IPS-NIHi7 (cell line): Measurements from ENCODE around the gene TTC22.

Experiments
- DNase-seq: peaks from one replicate; pipeline ENCODE4 v3.0.0; 2012; ENCODE audit warnings: mixed read lengths; ENCODE audit errors: extremely low spot score

The TTC22 gene

DNA sequence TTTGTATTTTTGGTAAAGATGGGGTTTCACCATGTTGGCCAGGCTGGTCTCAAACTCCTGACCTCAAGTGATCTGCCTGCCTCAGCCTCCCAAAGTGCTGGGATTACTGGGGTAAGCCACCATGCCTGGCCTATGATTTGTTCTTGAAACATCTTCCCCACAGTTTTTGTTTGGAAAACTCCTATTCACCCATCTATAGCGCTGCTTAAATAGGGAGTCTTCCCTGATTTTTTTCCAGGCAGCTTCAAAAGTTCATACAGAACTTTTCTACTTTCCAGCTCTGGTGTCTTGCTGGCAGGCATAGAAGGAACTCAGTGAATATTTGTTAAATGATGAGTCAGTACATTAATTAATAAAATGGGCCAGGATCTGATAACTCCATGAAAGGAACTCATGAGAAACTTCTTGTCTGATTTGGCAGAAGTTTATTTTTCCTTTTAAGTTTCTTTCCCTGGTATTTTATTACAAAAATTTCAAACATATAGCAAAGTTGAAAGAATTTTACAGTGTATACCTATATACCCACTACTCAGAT lies 33.0 kb upstream of the TTC22 start:
- no peak for DNase-seq

DNA sequence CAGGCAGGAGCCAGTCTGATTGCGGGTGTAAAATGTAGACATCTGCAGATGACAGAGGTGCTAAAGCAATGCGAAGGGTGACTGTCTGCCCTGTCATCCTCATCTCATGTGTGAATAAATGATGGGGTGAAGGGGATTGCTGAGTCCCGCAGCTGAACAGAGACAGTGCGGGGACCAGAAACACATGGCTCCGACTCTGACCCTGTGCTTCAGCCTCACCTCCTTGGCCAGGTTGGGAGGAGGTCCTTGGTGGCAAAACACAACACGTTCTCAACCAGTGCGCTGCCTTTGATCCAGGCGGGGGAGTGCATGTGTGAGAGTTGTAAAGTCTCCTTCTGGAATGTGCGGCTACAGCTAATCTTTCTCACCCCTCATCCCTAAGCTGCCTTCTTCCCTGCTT lies 32.0 kb upstream of the TTC22 start:
- no peak for DNase-seq

GRCh38 chr1:54826226-54826816 lies 25.2 kb upstream of the TTC22 start:
- DNase-seq = no peak

DNA sequence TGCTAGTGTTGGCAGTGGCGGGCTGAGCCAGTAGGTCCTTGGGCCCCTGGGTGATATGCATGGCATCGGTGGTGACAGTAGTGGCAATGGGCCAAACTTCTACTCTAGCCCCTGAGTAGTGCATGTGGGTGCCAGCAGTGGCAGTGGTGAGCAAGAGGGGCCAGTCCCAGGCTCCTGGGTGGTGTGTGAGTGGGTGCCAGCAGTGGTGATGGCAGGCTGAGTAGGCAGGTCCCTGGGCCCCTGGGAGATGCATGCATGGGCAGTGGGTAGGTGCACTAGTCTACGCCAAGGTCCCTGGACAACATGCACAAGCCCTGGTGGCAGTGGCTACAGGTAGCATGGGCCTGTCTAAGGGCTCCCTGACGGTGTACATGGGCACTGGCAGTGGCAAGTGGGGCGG lies 24.6 kb upstream of the TTC22 start:
- no peak for DNase-seq

DNA sequence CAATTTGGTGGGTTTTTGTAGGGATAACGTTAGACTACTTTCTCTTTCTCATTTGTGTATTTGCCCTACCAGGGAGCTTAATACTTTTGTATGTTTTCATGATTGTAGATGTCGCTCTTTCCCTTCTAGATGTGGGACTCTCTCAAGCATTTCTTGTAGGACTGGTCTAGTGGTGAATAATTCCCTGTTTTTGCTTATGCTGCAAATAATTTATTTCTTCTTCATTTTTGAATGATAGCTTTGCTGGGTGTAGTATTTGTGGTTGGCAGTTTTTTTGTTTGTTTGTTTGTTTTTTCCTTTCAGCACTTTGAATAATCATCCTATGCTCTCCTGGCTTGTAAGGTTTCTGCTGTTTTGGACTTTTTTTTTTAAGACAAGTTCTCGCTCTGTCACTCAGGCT lies 22.5 kb upstream of the TTC22 start:
- DNase-seq = no peak

GRCh38 chr1:54819733-54820132 lies 18.6 kb upstream of the TTC22 start:
- DNase-seq = no peak

DNA sequence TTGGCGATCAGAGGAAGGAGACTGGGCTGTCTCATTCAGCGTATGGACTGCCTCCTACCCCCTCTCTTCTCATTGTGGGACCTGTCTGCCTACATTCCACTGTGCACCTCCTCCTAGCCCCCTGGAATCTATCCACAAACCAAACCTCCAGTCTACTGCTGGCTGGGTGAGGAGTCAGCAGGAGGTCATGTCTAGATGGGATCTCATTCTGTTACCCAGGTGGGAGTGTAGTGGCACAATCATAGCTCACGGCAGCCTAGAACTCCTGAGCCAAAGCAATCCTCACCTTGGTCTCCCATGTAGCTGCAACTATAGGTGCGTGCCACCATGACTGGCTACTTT lies 18.0 kb upstream of the TTC22 start:
- no peak for DNase-seq

GRCh38 chr1:54818461-54819194 lies 17.5 kb upstream of the TTC22 start:
- no peak for DNase-seq

- no peak for DNase-seq
Observed at GRCh38 chr1:54816951-54817350, 15.8 kb upstream of the TTC22 start.

- DNase-seq = no peak
Observed at GRCh38 chr1:54816130-54816529, 15.0 kb upstream of the TTC22 start.

GRCh38 chr1:54815086-54815876 lies 14.2 kb upstream of the TTC22 start:
- no peak for DNase-seq

GRCh38 chr1:54814571-54814970 lies 13.4 kb upstream of the TTC22 start:
- no peak for DNase-seq

- no peak for DNase-seq
Observed at GRCh38 chr1:54814126-54814498, 13.0 kb upstream of the TTC22 start.

DNA sequence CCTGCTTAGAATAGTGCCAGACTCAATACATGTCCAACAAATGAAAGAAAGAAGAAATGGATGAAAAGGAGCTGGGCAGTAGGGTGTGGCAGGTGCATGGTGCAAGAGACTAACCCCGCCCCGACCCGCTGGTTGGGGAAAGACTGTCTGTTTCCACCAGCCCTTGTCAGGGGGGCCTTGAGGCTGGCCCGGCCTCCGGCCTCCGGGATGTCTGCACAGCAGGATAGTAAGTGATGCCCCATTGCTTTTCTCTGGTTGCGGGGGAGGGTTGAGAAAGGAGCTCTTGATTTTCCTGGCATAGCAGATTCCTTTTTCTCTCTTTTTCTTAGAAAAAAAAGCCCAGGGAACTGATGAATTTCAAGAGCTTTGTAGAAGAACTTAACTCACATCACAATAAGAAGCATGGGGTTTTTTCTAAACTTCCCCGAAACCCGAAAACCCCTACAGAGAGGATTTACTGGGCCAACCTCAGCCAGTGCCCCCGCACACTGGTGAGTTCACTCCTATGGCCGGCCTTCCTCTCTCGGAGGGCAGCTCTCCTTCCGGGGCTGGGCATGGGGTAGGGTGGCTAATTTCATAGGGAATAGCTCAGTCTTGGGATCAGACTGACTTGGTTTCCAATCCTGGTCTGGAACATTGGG lies 12.5 kb upstream of the TTC22 start:
- DNase-seq = peak; percentile 69

GRCh38 chr1:54812801-54813484 lies 11.8 kb upstream of the TTC22 start:
- no peak for DNase-seq

GRCh38 chr1:54811739-54812655 lies 10.9 kb upstream of the TTC22 start:
- DNase-seq = no peak

- no peak for DNase-seq
Observed at GRCh38 chr1:54811066-54811465, 9.9 kb upstream of the TTC22 start.

- DNase-seq = peak; percentile 89
Observed at GRCh38 chr1:54810153-54810942, 9.2 kb upstream of the TTC22 start.

DNA sequence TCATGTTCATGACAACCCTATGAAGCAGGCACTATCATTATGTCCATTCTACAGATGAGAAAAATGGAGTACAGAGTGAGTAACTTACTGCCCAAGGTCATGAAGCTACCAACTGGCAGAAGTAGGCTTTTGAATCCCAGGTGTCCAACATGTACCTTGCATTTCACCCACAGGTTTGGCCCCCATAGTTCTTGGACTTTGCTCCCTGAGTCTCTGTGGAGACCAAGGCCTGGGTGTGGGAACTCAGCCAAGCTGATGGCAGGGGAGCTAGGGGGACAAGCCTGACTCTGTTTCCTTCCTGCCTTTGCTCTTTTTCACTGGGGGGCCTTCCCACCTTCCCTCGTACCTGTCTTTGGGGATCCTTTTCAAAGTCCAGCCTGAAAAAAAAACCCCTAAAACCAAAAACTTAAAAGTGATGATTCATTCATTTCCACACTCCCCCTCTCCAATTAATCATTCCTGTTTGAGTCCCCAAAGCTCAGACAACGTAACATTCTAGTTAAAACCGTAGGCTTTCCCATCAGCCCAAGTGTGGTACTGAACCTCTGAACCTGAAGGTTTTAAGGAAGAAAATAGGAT lies 8.5 kb upstream of the TTC22 start:
- no peak for DNase-seq
